IPS-15b (cell line): ENCODE data around the gene RXRG.

Experiments used
- H3K27me3 ChIP-seq: one replicate; pipeline ENCODE4 v1.6.1; 2013; ENCODE audit warnings: low read length; ENCODE audit not compliant: control insufficient read depth, insufficient read depth
- H3K36me3 ChIP-seq: one replicate; pipeline ENCODE4 v1.6.1; 2013; ENCODE audit warnings: low read length; ENCODE audit not compliant: control insufficient read depth, insufficient read depth
- H3K4me1 ChIP-seq: one replicate; pipeline ENCODE4 v1.6.1; 2013; ENCODE audit warnings: mild to moderate bottlenecking, low read length; ENCODE audit not compliant: control insufficient read depth, insufficient read depth
- H3K4me3 ChIP-seq: one replicate; pipeline ENCODE4 v1.5.1; 2013; ENCODE audit warnings: low read depth, low read length
- H3K9ac ChIP-seq: one replicate; pipeline ENCODE4 v1.6.1; 2013; ENCODE audit warnings: low read depth, mild to moderate bottlenecking, low read length
- H3K9me3 ChIP-seq: one replicate; pipeline ENCODE4 v1.6.1; 2013; ENCODE audit warnings: mild to moderate bottlenecking, low read length; ENCODE audit not compliant: control insufficient read depth, insufficient read depth

Gene RXRG

GRCh38 chr1:165445388-165445787 lies 462 bp upstream of the RXRG start:
- peak overlapping the region; percentile 41 for H3K4me3 ChIP-seq
- peaks cover 16% of the 10 kb centered on the region for H3K4me1 ChIP-seq
- H3K9ac ChIP-seq = no peak overlapping the region
- H3K9me3 ChIP-seq = no peaks in the 10 kb centered on the region
- no peaks in the 10 kb centered on the region for H3K36me3 ChIP-seq
- H3K27me3 ChIP-seq = peaks cover 87% of the 10 kb centered on the region

GRCh38 chr1:165443539-165444311 lies 1.2 kb downstream of the RXRG start:
- Histone ChIP-seq H3K27me3 (peaks cover 93% of the 10 kb centered on the region), H3K4me3 (peak overlapping the region; percentile 13), H3K9me3 (no peaks in the 10 kb centered on the region), H3K4me1 (peaks cover 16% of the 10 kb centered on the region), H3K36me3 (no peaks in the 10 kb centered on the region), H3K9ac (no peak overlapping the region)

- Histone ChIP-seq H3K4me1 (peaks cover 16% of the 10 kb centered on the region), H3K9ac (no peak overlapping the region), H3K9me3 (no peaks in the 10 kb centered on the region), H3K27me3 (peaks cover 82% of the 10 kb centered on the region), H3K36me3 (no peaks in the 10 kb centered on the region), H3K4me3 (no peak overlapping the region)
Observed at GRCh38 chr1:165442653-165443052, 2.3 kb downstream of the RXRG start.

GRCh38 chr1:165442053-165442452 lies 2.9 kb downstream of the RXRG start:
- Histone ChIP-seq H3K9me3 (no peaks in the 10 kb centered on the region), H3K4me1 (peaks cover 16% of the 10 kb centered on the region), H3K4me3 (no peak overlapping the region), H3K9ac (no peak overlapping the region), H3K36me3 (no peaks in the 10 kb centered on the region), H3K27me3 (peaks cover 76% of the 10 kb centered on the region)

GRCh38 chr1:165441166-165441880 lies 3.6 kb downstream of the RXRG start:
- no peaks in the 10 kb centered on the region for H3K36me3 ChIP-seq
- no peak overlapping the region for H3K4me3 ChIP-seq
- peaks cover 69% of the 10 kb centered on the region for H3K27me3 ChIP-seq
- H3K4me1 ChIP-seq = peaks cover 16% of the 10 kb centered on the region
- H3K9me3 ChIP-seq = no peaks in the 10 kb centered on the region
- H3K9ac ChIP-seq = no peak overlapping the region

GRCh38 chr1:165439330-165439729 lies 5.6 kb downstream of the RXRG start:
- no peaks in the 10 kb centered on the region for H3K36me3 ChIP-seq
- no peak overlapping the region for H3K4me3 ChIP-seq
- H3K27me3 ChIP-seq = peaks cover 50% of the 10 kb centered on the region
- H3K9me3 ChIP-seq = no peaks in the 10 kb centered on the region
- H3K4me1 ChIP-seq = peaks cover 7% of the 10 kb centered on the region
- no peak overlapping the region for H3K9ac ChIP-seq

GRCh38 chr1:165436994-165437393 lies 7.9 kb downstream of the RXRG start:
- peaks cover 27% of the 10 kb centered on the region for H3K27me3 ChIP-seq

GRCh38 chr1:165435801-165436200 lies 9.1 kb downstream of the RXRG start:
- H3K9me3 ChIP-seq = no peaks in the 10 kb centered on the region
- no peak overlapping the region for H3K9ac ChIP-seq
- H3K4me3 ChIP-seq = no peak overlapping the region
- H3K27me3 ChIP-seq = peaks cover 15% of the 10 kb centered on the region
- H3K4me1 ChIP-seq = no peaks in the 10 kb centered on the region
- H3K36me3 ChIP-seq = no peaks in the 10 kb centered on the region

More at GRCh38 chr1:165436994-165437393, 7.9 kb downstream of the RXRG start:
- Histone ChIP-seq H3K9ac (no peak overlapping the region), H3K9me3 (no peaks in the 10 kb centered on the region), H3K4me3 (no peak overlapping the region), H3K36me3 (no peaks in the 10 kb centered on the region), H3K4me1 (no peaks in the 10 kb centered on the region)

GRCh38 chr1:165434281-165434680 lies 10.6 kb downstream of the RXRG start:
- Histone ChIP-seq H3K36me3 (no peaks in the 10 kb centered on the region), H3K27me3 (peaks cover 3% of the 10 kb centered on the region), H3K4me1 (no peaks in the 10 kb centered on the region), H3K9ac (no peak overlapping the region), H3K4me3 (no peak overlapping the region), H3K9me3 (no peaks in the 10 kb centered on the region)

- Histone ChIP-seq H3K9ac (no peak overlapping the region), H3K36me3 (no peaks in the 10 kb centered on the region), H3K4me3 (no peak overlapping the region), H3K27me3 (peaks cover 2% of the 10 kb centered on the region), H3K4me1 (no peaks in the 10 kb centered on the region), H3K9me3 (no peaks in the 10 kb centered on the region)
Observed at GRCh38 chr1:165431079-165431478, 13.8 kb downstream of the RXRG start.

- no peaks in the 10 kb centered on the region for H3K9me3 ChIP-seq
- no peak overlapping the region for H3K4me3 ChIP-seq
- H3K9ac ChIP-seq = no peak overlapping the region
- H3K27me3 ChIP-seq = peaks cover 2% of the 10 kb centered on the region
- H3K4me1 ChIP-seq = no peaks in the 10 kb centered on the region
- no peaks in the 10 kb centered on the region for H3K36me3 ChIP-seq
Observed at GRCh38 chr1:165426745-165427144, 18.2 kb downstream of the RXRG start.

- H3K9ac ChIP-seq = no peak overlapping the region
- no peaks in the 10 kb centered on the region for H3K36me3 ChIP-seq
- peaks cover 2% of the 10 kb centered on the region for H3K27me3 ChIP-seq
- H3K4me1 ChIP-seq = no peaks in the 10 kb centered on the region
- H3K4me3 ChIP-seq = no peak overlapping the region
- no peaks in the 10 kb centered on the region for H3K9me3 ChIP-seq
Observed at GRCh38 chr1:165425621-165426020, 19.3 kb downstream of the RXRG start.
